PC-9 (cell line): ENCODE results near the gene NFIX. TPM values are rescaled to one million over a fixed set of nuclear protein-coding genes. Genes with fewer than 3 reads are reported as not detected.

ENCODE experiments used
- BruUV-seq: library from RNA; stranded (reverse); fragments of 400-500 nt; replicated peaks from 2 replicates; lab custom pipeline; 2021; lab: Mats Ljungman, UMichigan
- CTCF ChIA-PET: fragments of 300-600 bp; sonication (Branson Sonifier 250); formaldehyde crosslinking; loops from one replicate; lab custom pipeline; 2022; ENCODE audit warnings: antibody characterized with exemption; lab: Charles Lee
- POLR2A ChIA-PET: fragments of 300-600 bp; sonication (Branson Sonifier 250); formaldehyde crosslinking; loops from one replicate; lab custom pipeline; 2022; ENCODE audit warnings: antibody characterized with exemption; ENCODE audit not compliant: unreplicated experiment; lab: Charles Lee
- DNase-seq, 2 experiments: peaks; one replicate each; pipeline versions ENCODE4 v3.0.0 to v3.0.0-alpha.2; 2015 to 2022; ENCODE audit warnings: mixed read lengths in 1 of 2
- H2AFZ ChIP-seq: fragments of 200-600 bp; sonication (generic); 2 replicates; pipeline ENCODE4 v1.8.1; 2017; ENCODE audit warnings: antibody characterized with exemption
- H3F3A ChIP-seq: fragments of 200-600 bp; sonication (generic); 2 replicates; pipeline ENCODE4 v1.8.1; 2017; ENCODE audit warnings: antibody characterized with exemption, mild to moderate bottlenecking, low read depth; ENCODE audit not compliant: insufficient read depth
- H3K27ac ChIP-seq: fragments of 200-600 bp; sonication (generic); 2 replicates; pipeline ENCODE4 v1.6.1; 2016; ENCODE audit warnings: mixed run types
- H3K27me3 ChIP-seq: fragments of 200-600 bp; sonication (generic); 2 replicates; pipeline ENCODE4 v1.6.1; 2016; ENCODE audit warnings: low read depth, mixed run types; ENCODE audit not compliant: insufficient read depth
- H3K36me3 ChIP-seq: fragments of 200-600 bp; sonication (generic); 2 replicates; pipeline ENCODE4 v1.6.1; 2016; ENCODE audit warnings: low read depth, mixed run types
- H3K4me1 ChIP-seq: fragments of 200-600 bp; sonication (generic); replicated peaks from 2 replicates; pipeline ENCODE4 v1.6.1; 2016; ENCODE audit warnings: mixed run types; ENCODE audit not compliant: insufficient read depth
- H3K4me2 ChIP-seq: fragments of 200-600 bp; sonication (generic); 2 replicates; pipeline ENCODE4 v1.6.1; 2017; ENCODE audit warnings: mixed run types
- H3K4me3 ChIP-seq: fragments of 200-600 bp; sonication (generic); 2 replicates; pipeline ENCODE4 v1.6.1; 2016; ENCODE audit warnings: mixed run types
- H3K79me2 ChIP-seq: fragments of 200-600 bp; sonication (generic); 2 replicates; pipeline ENCODE4 v1.6.1; 2017; ENCODE audit warnings: low read depth, mixed run types
- H3K9me2 ChIP-seq: fragments of 200-600 bp; sonication (generic); 2 replicates; pipeline ENCODE4 v1.8.1; 2017; ENCODE audit warnings: mild to moderate bottlenecking; ENCODE audit not compliant: insufficient read depth
- H3K9me3 ChIP-seq: fragments of 200-600 bp; sonication (generic); 2 replicates; pipeline ENCODE4 v1.8.1; 2016; ENCODE audit warnings: low read depth; ENCODE audit not compliant: insufficient read depth
- H4K20me1 ChIP-seq: fragments of 200-600 bp; sonication (generic); 2 replicates; pipeline ENCODE4 v1.8.1; 2017; ENCODE audit not compliant: insufficient read depth
- CTCF ChIP-seq: fragments of 200-600 bp; sonication (generic); conservative IDR thresholded peaks from 2 replicates; pipeline ENCODE4 v1.6.1; 2017; ENCODE audit warnings: mixed run types, antibody characterized with exemption, mild to moderate bottlenecking, moderate library complexity
- EZH2 ChIP-seq: fragments of 200-600 bp; sonication (generic); IDR thresholded peaks from 2 replicates; pipeline ENCODE4 v1.8.0; 2017; ENCODE audit warnings: antibody characterized with exemption, low read depth
- intact Hi-C: fragments of 100-400 bp; cut with micrococcal nuclease; formaldehyde crosslinking; loops from one replicate; pipeline ENCODE4 v1.10.0; 2022; ENCODE audit not compliant: unreplicated experiment
- total RNA-seq: library from RNA; stranded (reverse); gene quantifications from 2 replicates; pipeline ENCODE4 v1.2.3, GENCODE V29; 2021

The NFIX gene
- total RNA-seq, 1 experiment from 2014 or later: 24.2 TPM

DNA sequence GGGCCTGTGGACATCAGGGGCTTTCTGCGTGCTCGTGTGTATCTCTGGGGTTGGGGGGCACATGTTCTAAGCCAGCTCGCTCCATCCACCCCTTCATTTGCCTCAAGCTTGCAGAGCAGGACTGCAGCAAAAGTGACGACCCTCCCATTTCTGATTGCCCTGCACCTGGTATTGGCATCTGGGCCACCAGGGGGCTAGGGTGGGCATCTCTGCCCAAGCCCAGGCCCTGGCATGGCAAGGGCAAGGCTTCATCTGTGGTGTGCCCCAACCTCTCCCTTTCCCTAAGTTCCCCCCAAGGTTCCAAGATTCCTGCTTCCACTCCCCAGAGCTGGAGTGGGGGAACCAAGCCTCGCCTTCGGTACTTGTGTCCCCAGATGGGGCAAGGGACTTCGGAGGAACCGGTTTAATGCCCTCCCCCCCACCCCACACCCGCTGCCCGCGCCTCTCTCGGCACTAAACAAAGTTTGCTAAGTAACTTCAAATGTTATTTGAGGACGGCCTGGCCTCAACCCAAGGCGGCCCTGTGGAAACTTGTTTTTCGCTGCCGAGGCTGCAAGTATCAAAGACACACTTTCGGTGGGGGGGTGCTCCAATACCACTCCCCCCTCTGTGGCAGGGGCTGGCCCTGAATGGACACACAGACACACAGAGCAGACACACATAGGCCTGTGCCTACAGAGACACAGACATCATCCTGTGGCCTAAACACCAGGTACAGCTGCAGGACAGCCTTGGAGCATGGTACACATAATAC lies 12.2 kb downstream of the NFIX start:
- intact Hi-C loops: no loop called here
- no peak for DNase-seq
- H3K4me2 ChIP-seq: no peak overlapping the region
- no peaks in the 10 kb centered on the region for H3K9me3 ChIP-seq
- H3F3A ChIP-seq: peaks cover 4% of the 10 kb centered on the region; the same call in 1 of the 2 replicates
- peaks cover under 1% of the 10 kb centered on the region; the same call in 1 of the 2 replicates for H3K27me3 ChIP-seq
- no peaks in the 10 kb centered on the region for H3K9me2 ChIP-seq
- H3K36me3 ChIP-seq: no peaks in the 10 kb centered on the region
- no peak for TF ChIP-seq CTCF
- no peak for TF ChIP-seq EZH2
- H3K4me3 ChIP-seq: no peak overlapping the region
- ChIA-PET CTCF (no interaction called here), POLR2A (no interaction called here)
- no TSS peak for BruUV-seq
- H2AFZ ChIP-seq: no peak overlapping the region
- H4K20me1 ChIP-seq: no peaks in the 10 kb centered on the region; the same call in 1 of the 2 replicates
- 0 out of 2 replicates have a peak, but pooled peaks cover under 1% of the 10 kb centered on the region for H3K4me1 ChIP-seq
- no peak overlapping the region for H3K27ac ChIP-seq
- H3K79me2 ChIP-seq: no peaks in the 10 kb centered on the region

DNA sequence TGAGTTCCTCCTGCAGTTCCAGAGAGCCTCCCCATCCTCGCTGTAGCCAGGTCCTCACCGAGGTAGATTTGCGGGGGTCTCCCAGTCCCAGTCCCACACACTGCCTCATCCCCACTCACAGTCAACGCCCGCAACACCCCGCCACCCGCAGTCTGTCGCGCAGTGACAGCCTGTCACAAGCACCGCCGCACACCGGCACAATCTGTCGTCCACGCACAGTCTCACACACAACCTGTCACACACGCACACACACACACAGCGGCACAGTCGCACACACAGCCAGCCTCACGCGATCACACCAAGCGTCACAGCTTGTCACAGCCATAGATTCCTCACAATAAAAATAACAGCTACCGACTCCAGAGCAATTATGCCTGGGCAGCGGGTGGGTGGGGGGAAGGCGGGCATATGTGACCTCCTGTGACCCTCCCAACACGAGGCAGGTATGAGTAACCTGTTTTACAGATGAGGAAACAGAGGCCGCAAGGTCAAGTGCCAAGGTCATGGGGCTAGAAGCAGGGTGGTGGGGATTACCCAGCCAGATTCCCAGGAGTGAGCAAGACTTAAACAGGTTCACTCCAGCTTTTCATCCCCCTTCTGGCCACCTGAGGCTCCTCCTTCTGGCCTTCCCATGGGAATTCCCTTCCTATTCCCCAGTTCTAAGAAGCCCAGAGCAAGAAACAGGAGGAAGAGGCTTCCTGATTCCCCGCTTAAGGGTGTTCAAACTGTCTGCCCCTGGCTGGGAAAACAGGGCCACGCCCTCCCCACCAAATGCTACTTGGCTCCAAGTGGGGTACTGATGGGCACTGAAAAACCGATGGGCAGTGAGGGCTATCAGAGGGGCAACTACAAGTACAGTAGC lies 13.9 kb downstream of the NFIX start:
- H3K4me3 ChIP-seq: no peak overlapping the region
- POLR2A ChIA-PET: no interaction called here
- no peak for DNase-seq
- H3K36me3 ChIP-seq: no peaks in the 10 kb centered on the region
- no peak overlapping the region for H3K4me2 ChIP-seq
- peaks cover 4% of the 10 kb centered on the region; the same call in 1 of the 2 replicates for H3F3A ChIP-seq
- no peaks in the 10 kb centered on the region; the same call in 1 of the 2 replicates for H4K20me1 ChIP-seq
- CTCF ChIA-PET: no interaction called here
- no TSS peak for BruUV-seq
- H3K4me1 ChIP-seq: peaks cover 13% of the 10 kb centered on the region
- peaks cover 7% of the 10 kb centered on the region; the same call in 1 of the 2 replicates for H3K27me3 ChIP-seq
- no peak overlapping the region for H2AFZ ChIP-seq
- no peaks in the 10 kb centered on the region for H3K9me3 ChIP-seq
- no peaks in the 10 kb centered on the region for H3K9me2 ChIP-seq
- H3K27ac ChIP-seq: no peak overlapping the region
- no peaks in the 10 kb centered on the region for H3K79me2 ChIP-seq
- TF ChIP-seq EZH2 (no peak), CTCF (no peak)
- intact Hi-C loops: no loop called here
